Hepatocyte (in vitro differentiated cells): ENCODE data around the gene FOXA2. TPM values are rescaled to one million over a fixed set of nuclear protein-coding genes. Genes with fewer than 3 reads are reported as not detected.

ENCODE experiments used
- DNase-seq: peaks from one replicate; pipeline ENCODE4 v3.0.0-alpha.2; 2016; ENCODE audit warnings: low spot score
- H2AFZ ChIP-seq: fragments of 200-600 bp; sonication (generic); 2 replicates; pipeline ENCODE4 v1.6.0; 2016; ENCODE audit warnings: antibody characterized with exemption, mild to moderate bottlenecking
- H3K27ac ChIP-seq: fragments of 200-600 bp; sonication (generic); 2 replicates; pipeline ENCODE4 v1.5.1; 2016; ENCODE audit warnings: mild to moderate bottlenecking
- H3K27me3 ChIP-seq: fragments of 200-600 bp; sonication (generic); 2 replicates; pipeline ENCODE4 v1.6.1; 2016
- H3K36me3 ChIP-seq: fragments of 200-600 bp; sonication (generic); replicated peaks from 2 replicates; pipeline ENCODE4 v1.5.1; 2016; ENCODE audit warnings: low read depth; ENCODE audit not compliant: insufficient read depth
- H3K4me1 ChIP-seq: fragments of 200-600 bp; sonication (generic); 2 replicates; pipeline ENCODE4 v1.5.1; 2016; ENCODE audit warnings: mild to moderate bottlenecking, moderate library complexity; ENCODE audit not compliant: insufficient read depth
- H3K4me2 ChIP-seq: fragments of 200-600 bp; sonication (generic); 2 replicates; pipeline ENCODE4 v1.6.0; 2016
- H3K4me3 ChIP-seq: fragments of 200-600 bp; sonication (generic); 2 replicates; pipeline ENCODE4 v1.5.1; 2016; ENCODE audit warnings: mild to moderate bottlenecking
- H3K79me2 ChIP-seq: fragments of 200-600 bp; sonication (generic); 2 replicates; pipeline ENCODE4 v1.6.0; 2017; ENCODE audit warnings: mild to moderate bottlenecking
- H3K9me2 ChIP-seq: fragments of 200-600 bp; sonication (generic); replicated peaks from 2 replicates; pipeline ENCODE4 v1.6.0; 2017; ENCODE audit warnings: mild to moderate bottlenecking; ENCODE audit not compliant: insufficient read depth
- H3K9me3 ChIP-seq: fragments of 200-600 bp; sonication (generic); 2 replicates; pipeline ENCODE4 v1.5.1; 2016; ENCODE audit warnings: low read depth, mild to moderate bottlenecking
- H4K20me1 ChIP-seq: fragments of 200-600 bp; sonication (generic); 2 replicates; pipeline ENCODE4 v1.6.0; 2016; ENCODE audit warnings: mild to moderate bottlenecking; ENCODE audit not compliant: insufficient read depth, poor library complexity, severe bottlenecking
- EZH2 ChIP-seq: fragments of 200-600 bp; sonication (generic); IDR thresholded peaks from 2 replicates; pipeline ENCODE4 v1.6.1; 2016; ENCODE audit warnings: antibody characterized with exemption, mild to moderate bottlenecking, borderline replicate concordance
- EZH2phosphoT487 ChIP-seq: fragments of 200-600 bp; sonication (generic); IDR thresholded peaks from one replicate; pipeline ENCODE4 v1.6.1; 2018; ENCODE audit warnings: antibody characterized with exemption, mild to moderate bottlenecking, low read depth, moderate library complexity; ENCODE audit not compliant: unreplicated experiment, severe bottlenecking
- WGBS: methylation state at CpG from one replicate; pipeline ENCODE4 v1.1.6; 2016; ENCODE audit warnings: low lambda C conversion rate; ENCODE audit errors: missing lambda C conversion rate; 5-methylcytosine and 5-hydroxymethylcytosine counted together
- polyA plus RNA-seq: library from polyadenylated mRNA; unstranded; fragments of >200 nt; fragmentation: Nextera tagmentation; extraction: Ambion mirVana; gene quantifications from 2 replicates; pipeline ENCODE4 v1.2.1, GENCODE V29; 2016
- small RNA-seq: library from RNA; depleted of rRNA; stranded (forward); fragments of <200 nt; gene quantifications from one replicate; pipeline ENCODE3, GENCODE V24; 2014
- total RNA-seq: library from RNA; depleted of rRNA; stranded (reverse); fragments of >200 nt; gene quantifications from 2 replicates; pipeline ENCODE4 v1.2.3, GENCODE V29; 2014
- TF ChIP-seq, protein P1 (sequence below): fragments of 200-600 bp; sonication (generic); IDR thresholded peaks from 2 replicates; pipeline ENCODE4 v1.5.1; 2016; ENCODE audit warnings: antibody characterized with exemption, mild to moderate bottlenecking; ENCODE audit not compliant: poor library complexity

The FOXA2 gene
- total and polyA plus RNA-seq, 2 experiments from 2014 or later, result 7.9 to 13.3 TPM

DNA sequence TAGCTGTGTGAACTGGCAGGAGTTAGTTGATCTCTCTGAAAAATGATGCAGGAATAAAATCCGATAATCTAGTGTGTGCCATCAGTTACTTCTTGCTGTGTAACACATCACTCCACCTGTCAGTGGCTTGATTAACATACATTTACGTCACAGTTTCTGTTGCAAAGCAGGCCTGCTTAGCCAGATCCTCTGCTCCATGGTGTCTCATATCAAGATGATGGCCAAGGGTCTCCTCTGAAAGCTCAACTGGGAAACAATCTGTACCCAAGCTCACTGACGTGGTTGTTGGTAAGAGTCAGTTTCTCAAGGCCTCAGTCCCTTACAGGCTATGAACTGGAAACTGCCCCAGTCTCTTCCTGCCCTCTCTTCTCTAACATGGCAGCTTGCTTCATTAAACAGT is 51.8 kb downstream of the FOXA2 start:
- TF ChIP-seq EZH2phosphoT487, result no peak
- TF ChIP-seq, protein P1, sequence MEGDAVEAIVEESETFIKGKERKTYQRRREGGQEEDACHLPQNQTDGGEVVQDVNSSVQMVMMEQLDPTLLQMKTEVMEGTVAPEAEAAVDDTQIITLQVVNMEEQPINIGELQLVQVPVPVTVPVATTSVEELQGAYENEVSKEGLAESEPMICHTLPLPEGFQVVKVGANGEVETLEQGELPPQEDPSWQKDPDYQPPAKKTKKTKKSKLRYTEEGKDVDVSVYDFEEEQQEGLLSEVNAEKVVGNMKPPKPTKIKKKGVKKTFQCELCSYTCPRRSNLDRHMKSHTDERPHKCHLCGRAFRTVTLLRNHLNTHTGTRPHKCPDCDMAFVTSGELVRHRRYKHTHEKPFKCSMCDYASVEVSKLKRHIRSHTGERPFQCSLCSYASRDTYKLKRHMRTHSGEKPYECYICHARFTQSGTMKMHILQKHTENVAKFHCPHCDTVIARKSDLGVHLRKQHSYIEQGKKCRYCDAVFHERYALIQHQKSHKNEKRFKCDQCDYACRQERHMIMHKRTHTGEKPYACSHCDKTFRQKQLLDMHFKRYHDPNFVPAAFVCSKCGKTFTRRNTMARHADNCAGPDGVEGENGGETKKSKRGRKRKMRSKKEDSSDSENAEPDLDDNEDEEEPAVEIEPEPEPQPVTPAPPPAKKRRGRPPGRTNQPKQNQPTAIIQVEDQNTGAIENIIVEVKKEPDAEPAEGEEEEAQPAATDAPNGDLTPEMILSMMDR, result no peak
- no peak for TF ChIP-seq EZH2
- Histone ChIP-seq H3K27ac (no peak overlapping the region), H3K9me3 (no peaks in the 10 kb centered on the region), H3K4me3 (no peak overlapping the region), H3K79me2 (no peaks in the 10 kb centered on the region), H3K4me2 (no peak overlapping the region), H3K27me3 (no peaks in the 10 kb centered on the region), H4K20me1 (no peaks in the 10 kb centered on the region), H3K36me3 (no peaks in the 10 kb centered on the region), H3K4me1 (no peaks in the 10 kb centered on the region), H3K9me2 (no peaks in the 10 kb centered on the region), H2AFZ (no peak overlapping the region)
- 77% methylated on average over 3 of the region's 3 CpGs for WGBS
- DNase-seq, result no peak

DNA sequence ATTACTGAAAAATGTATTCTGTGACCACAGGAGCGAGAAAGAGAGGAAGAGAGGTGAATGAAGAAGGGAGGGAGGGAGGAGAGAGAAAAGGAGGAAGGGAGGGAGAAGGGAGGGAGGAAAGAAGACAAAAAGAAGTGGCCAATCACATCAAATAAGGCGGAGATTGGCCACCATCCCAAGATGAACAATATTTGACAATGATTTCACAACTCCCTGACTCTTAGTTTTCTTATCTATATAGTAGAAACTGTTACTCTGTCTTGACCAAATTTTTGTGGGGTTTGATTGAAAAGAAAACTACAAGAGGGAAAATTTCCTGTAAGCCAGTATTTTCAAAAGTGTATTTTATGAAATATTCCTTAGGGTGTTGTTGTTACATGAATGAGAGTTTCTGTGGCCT is 52.6 kb downstream of the FOXA2 start:
- no peaks in the 10 kb centered on the region for H3K9me2 ChIP-seq
- no peak overlapping the region for H2AFZ ChIP-seq
- H3K27ac ChIP-seq, result no peak overlapping the region
- no peak overlapping the region for H3K4me3 ChIP-seq
- no peak for DNase-seq
- no peaks in the 10 kb centered on the region for H3K4me1 ChIP-seq
- no peak overlapping the region for H3K4me2 ChIP-seq
- H3K9me3 ChIP-seq, result no peaks in the 10 kb centered on the region
- no peaks in the 10 kb centered on the region for H3K36me3 ChIP-seq
- 74% methylated on average over 2 of the region's 2 CpGs for WGBS
- no peaks in the 10 kb centered on the region for H3K27me3 ChIP-seq
- TF ChIP-seq EZH2 (no peak), EZH2phosphoT487 (no peak)
- TF ChIP-seq, protein P1, result no peak
- H3K79me2 ChIP-seq, result no peaks in the 10 kb centered on the region
- H4K20me1 ChIP-seq, result no peaks in the 10 kb centered on the region

DNA sequence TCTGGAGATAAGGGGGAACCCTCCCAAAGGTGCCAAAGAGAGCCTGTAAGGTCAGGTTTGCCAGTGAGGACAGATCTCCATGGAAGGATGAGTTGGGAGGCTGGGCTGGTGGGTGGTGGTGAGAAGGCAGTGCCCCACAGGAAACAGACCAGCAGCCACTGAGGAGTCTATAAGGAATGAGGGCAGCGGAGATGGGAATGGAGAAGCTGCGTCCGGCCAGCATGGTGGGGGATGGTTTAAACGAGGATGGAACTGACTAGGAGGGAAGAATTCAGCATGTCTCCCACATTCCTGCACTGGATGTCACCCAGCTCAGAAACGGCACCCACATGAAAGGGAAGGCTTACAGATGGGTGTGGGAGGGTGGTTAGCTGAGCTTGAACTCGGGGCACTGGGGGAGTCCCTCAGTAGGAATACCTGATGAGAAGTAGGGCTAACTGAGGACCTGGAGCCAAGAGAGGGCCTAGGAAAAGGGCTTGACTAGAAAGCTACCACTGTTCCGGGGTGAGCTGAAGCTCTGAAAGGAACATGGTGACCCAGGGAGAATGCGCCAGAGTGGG is 53.2 kb downstream of the FOXA2 start:
- Histone ChIP-seq H3K4me3 (no peak overlapping the region), H3K9me3 (no peaks in the 10 kb centered on the region), H3K36me3 (no peaks in the 10 kb centered on the region), H3K4me1 (no peaks in the 10 kb centered on the region), H4K20me1 (no peaks in the 10 kb centered on the region), H3K9me2 (no peaks in the 10 kb centered on the region), H3K4me2 (no peak overlapping the region), H3K27me3 (no peaks in the 10 kb centered on the region), H3K79me2 (no peaks in the 10 kb centered on the region), H2AFZ (no peak overlapping the region), H3K27ac (no peak overlapping the region)
- DNase-seq, result no peak
- WGBS, result 77% methylated on average over 8 of the region's 8 CpGs
- TF ChIP-seq, protein P1, result no peak

Small RNA genes within 50 kb of the gene (small RNA-seq; reads per million reads assigned to genes)
- gene LINC00261, result 0.19 reads per million
